ENCODE measurements around the gene MCCD1. TPM values are rescaled to one million over a fixed set of nuclear protein-coding genes. Genes with fewer than 3 reads are reported as not detected.

MCCD1 gene
- polyA plus RNA-seq, 4 donors = not detected

- no peak for FAIRE-seq
Measured at GRCh38 chr6:31559958-31560696, 31.4 kb downstream of the MCCD1 start.

GRCh38 chr6:31560697-31561058 is 31.9 kb downstream of the MCCD1 start:
- H3K27ac ChIP-seq (ENCODE audit: low read depth in 1 of 3, low read length in 2 of 3) = peak overlapping the region in 1 of 3 donors; percentile 52
- peaks cover 4 to 46% (median 9%) of the 10 kb centered on the region in 3 donors for H3K36me3 ChIP-seq (ENCODE audit: control insufficient read depth in 3 of 3, insufficient read depth in 2 of 3, low read depth in 1 of 3, low read length in 3 of 3)
- H3K27me3 ChIP-seq (ENCODE audit: control insufficient read depth in 3 of 3, insufficient read depth in 3 of 3, low read length in 3 of 3) = no peaks in the 10 kb centered on the region
- peaks cover 0 to 5% (median 0%) of the 10 kb centered on the region in 3 donors for H3K4me1 ChIP-seq (ENCODE audit: control insufficient read depth in 3 of 3, insufficient read depth in 2 of 3, low read depth in 1 of 3, low read length in 2 of 3)
- no peaks in the 10 kb centered on the region for H3K9me3 ChIP-seq (ENCODE audit: control insufficient read depth in 2 of 2, insufficient read depth in 1 of 2, low read depth in 1 of 2, low read length in 1 of 2)
- no peak overlapping the region for H3K4me3 ChIP-seq (ENCODE audit: low read depth in 1 of 3, low read length in 3 of 3)
- FAIRE-seq (no peak), DNase-seq (no peak)

More at GRCh38 chr6:31559958-31560696, 31.4 kb downstream of the MCCD1 start:
- H3K9me3 ChIP-seq (ENCODE audit: control insufficient read depth in 2 of 2, insufficient read depth in 1 of 2, low read depth in 1 of 2, low read length in 1 of 2) = no peaks in the 10 kb centered on the region
- no peaks in the 10 kb centered on the region for H3K27me3 ChIP-seq (ENCODE audit: control insufficient read depth in 3 of 3, insufficient read depth in 3 of 3, low read length in 3 of 3)
- no peak overlapping the region for H3K4me3 ChIP-seq (ENCODE audit: low read depth in 1 of 3, low read length in 3 of 3)
- DNase-seq = peak in 1 of 2 donors; percentile 30
- WGBS, 3 donors = 52 to 84% (median 68%) methylated on average over 7 of the region's 7 CpGs
- peaks cover 0 to 5% (median 0%) of the 10 kb centered on the region in 3 donors for H3K4me1 ChIP-seq (ENCODE audit: control insufficient read depth in 3 of 3, insufficient read depth in 2 of 3, low read depth in 1 of 3, low read length in 2 of 3)
- peak overlapping the region in 2 of 3 donors; percentile 28 to 52 for H3K27ac ChIP-seq (ENCODE audit: low read depth in 1 of 3, low read length in 2 of 3)
- H3K36me3 ChIP-seq (ENCODE audit: control insufficient read depth in 3 of 3, insufficient read depth in 2 of 3, low read depth in 1 of 3, low read length in 3 of 3) = peaks cover 4 to 46% (median 9%) of the 10 kb centered on the region in 3 donors

- H3K27me3 ChIP-seq (ENCODE audit: control insufficient read depth in 3 of 3, insufficient read depth in 3 of 3, low read length in 3 of 3) = peaks cover 0 to 3% (median 0%) of the 10 kb centered on the region in 3 donors
- no peak for FAIRE-seq
- no peaks in the 10 kb centered on the region for H3K36me3 ChIP-seq (ENCODE audit: control insufficient read depth in 3 of 3, insufficient read depth in 2 of 3, low read depth in 1 of 3, low read length in 3 of 3)
- 42 to 46% (median 45%) methylated on average over 9 of the region's 9 CpGs for WGBS, 3 donors
- DNase-seq = no peak
- no peak overlapping the region for H3K4me3 ChIP-seq (ENCODE audit: low read depth in 1 of 3, low read length in 3 of 3)
- no peaks in the 10 kb centered on the region for H3K9me3 ChIP-seq (ENCODE audit: control insufficient read depth in 2 of 2, insufficient read depth in 1 of 2, low read depth in 1 of 2, low read length in 1 of 2)
- H3K4me1 ChIP-seq (ENCODE audit: control insufficient read depth in 3 of 3, insufficient read depth in 2 of 3, low read depth in 1 of 3, low read length in 2 of 3) = no peaks in the 10 kb centered on the region
- no peak overlapping the region for H3K27ac ChIP-seq (ENCODE audit: low read depth in 1 of 3, low read length in 2 of 3)
Measured at GRCh38 chr6:31567531-31568370, 39.0 kb downstream of the MCCD1 start.

- FAIRE-seq (no peak), DNase-seq (no peak)
- Histone ChIP-seq H3K27ac (ENCODE audit: low read depth in 1 of 3, low read length in 2 of 3) (no peak overlapping the region), H3K9me3 (ENCODE audit: control insufficient read depth in 2 of 2, insufficient read depth in 1 of 2, low read depth in 1 of 2, low read length in 1 of 2) (no peaks in the 10 kb centered on the region), H3K4me3 (ENCODE audit: low read depth in 1 of 3, low read length in 3 of 3) (no peak overlapping the region), H3K36me3 (ENCODE audit: control insufficient read depth in 3 of 3, insufficient read depth in 2 of 3, low read depth in 1 of 3, low read length in 3 of 3) (no peaks in the 10 kb centered on the region), H3K4me1 (ENCODE audit: control insufficient read depth in 3 of 3, insufficient read depth in 2 of 3, low read depth in 1 of 3, low read length in 2 of 3) (no peaks in the 10 kb centered on the region), H3K27me3 (ENCODE audit: control insufficient read depth in 3 of 3, insufficient read depth in 3 of 3, low read length in 3 of 3) (peaks cover 0 to 3% (median 0%) of the 10 kb centered on the region in 3 donors)
- 59 to 64% (median 61%) methylated on average over 3 of the region's 3 CpGs for WGBS, 3 donors
Measured at GRCh38 chr6:31568537-31568961, 39.8 kb downstream of the MCCD1 start.

GRCh38 chr6:31569861-31570536 is 41.2 kb downstream of the MCCD1 start:
- no peak for DNase-seq
- Histone ChIP-seq H3K4me1 (ENCODE audit: control insufficient read depth in 3 of 3, insufficient read depth in 2 of 3, low read depth in 1 of 3, low read length in 2 of 3) (no peaks in the 10 kb centered on the region), H3K9me3 (ENCODE audit: control insufficient read depth in 2 of 2, insufficient read depth in 1 of 2, low read depth in 1 of 2, low read length in 1 of 2) (no peaks in the 10 kb centered on the region), H3K36me3 (ENCODE audit: control insufficient read depth in 3 of 3, insufficient read depth in 2 of 3, low read depth in 1 of 3, low read length in 3 of 3) (no peaks in the 10 kb centered on the region), H3K27me3 (ENCODE audit: control insufficient read depth in 3 of 3, insufficient read depth in 3 of 3, low read length in 3 of 3) (peaks cover 0 to 15% (median 0%) of the 10 kb centered on the region in 3 donors), H3K27ac (ENCODE audit: low read depth in 1 of 3, low read length in 2 of 3) (no peak overlapping the region), H3K4me3 (ENCODE audit: low read depth in 1 of 3, low read length in 3 of 3) (no peak overlapping the region)
- WGBS, 3 donors = 82 to 88% (median 84%) methylated on average over 1 of the region's 1 CpG
- no peak for FAIRE-seq

- Histone ChIP-seq H3K27ac (ENCODE audit: low read depth in 1 of 3, low read length in 2 of 3) (peak within 1 kb of the TSS in 2 of 3 donors; percentile 47 to 80), H3K27me3 (ENCODE audit: control insufficient read depth in 3 of 3, insufficient read depth in 3 of 3, low read length in 3 of 3) (peaks cover 0 to 21% (median 0%) of the 10 kb centered on the region in 3 donors), H3K9me3 (ENCODE audit: control insufficient read depth in 2 of 2, insufficient read depth in 1 of 2, low read depth in 1 of 2, low read length in 1 of 2) (no peaks in the 10 kb centered on the region), H3K36me3 (ENCODE audit: control insufficient read depth in 3 of 3, insufficient read depth in 2 of 3, low read depth in 1 of 3, low read length in 3 of 3) (no peaks in the 10 kb centered on the region), H3K4me1 (ENCODE audit: control insufficient read depth in 3 of 3, insufficient read depth in 2 of 3, low read depth in 1 of 3, low read length in 2 of 3) (no peaks in the 10 kb centered on the region), H3K4me3 (ENCODE audit: low read depth in 1 of 3, low read length in 3 of 3) (peak within 1 kb of the TSS in 1 of 3 donors; percentile 12)
- WGBS, 3 donors = 68 to 74% (median 72%) methylated on average over 22 to 27 of the region's 27 CpGs
- DNase-seq (no peak), FAIRE-seq (no peak)
Measured at GRCh38 chr6:31572041-31572911, 43.5 kb downstream of the MCCD1 start, which contains the start of gene LTA. Gene LTA (plus strand): TSS chr6:31572289. CDS start chr6:31572743, 454 bp downstream.

GRCh38 chr6:31573239-31574105 is 44.7 kb downstream of the MCCD1 start:
- Histone ChIP-seq H3K27me3 (ENCODE audit: control insufficient read depth in 3 of 3, insufficient read depth in 3 of 3, low read length in 3 of 3) (peaks cover 0 to 19% (median 0%) of the 10 kb centered on the region in 3 donors), H3K27ac (ENCODE audit: low read depth in 1 of 3, low read length in 2 of 3) (peak overlapping the region in 1 of 3 donors; percentile 9), H3K36me3 (ENCODE audit: control insufficient read depth in 3 of 3, insufficient read depth in 2 of 3, low read depth in 1 of 3, low read length in 3 of 3) (no peaks in the 10 kb centered on the region), H3K4me1 (ENCODE audit: control insufficient read depth in 3 of 3, insufficient read depth in 2 of 3, low read depth in 1 of 3, low read length in 2 of 3) (no peaks in the 10 kb centered on the region), H3K9me3 (ENCODE audit: control insufficient read depth in 2 of 2, insufficient read depth in 1 of 2, low read depth in 1 of 2, low read length in 1 of 2) (no peaks in the 10 kb centered on the region), H3K4me3 (ENCODE audit: low read depth in 1 of 3, low read length in 3 of 3) (no peak overlapping the region)
- DNase-seq = no peak
- 85 to 92% (median 89%) methylated on average over 9 of the region's 9 CpGs for WGBS, 3 donors
- FAIRE-seq = no peak

Data from small intestine (tissue), 7 donors.